ENCODE results near the gene GAB1. TPM values are rescaled to one million over a fixed set of nuclear protein-coding genes. Genes with fewer than 3 reads are reported as not detected.

GAB1 gene
- total and polyA plus RNA-seq, 2 of the 8 experiments (the other 6 are each of a cell fraction or from before 2014, with no cell fraction given): 6.8 to 21.3 TPM

- no peak for TF ChIP-seq CREB1 (IDR thresholded peaks at IDR 0.05)
Observed at GRCh38 chr4:143482840-143483239, 146.2 kb downstream of the GAB1 start (continued).

GRCh38 chr4:143486314-143486713 is 149.6 kb downstream of the GAB1 start:
- Histone ChIP-seq H3K4me3 (ENCODE audit: extremely low read depth in 1 of 4, insufficient read depth in 2 of 4, low read depth in 3 of 4, low read length in 4 of 4) (no peak overlapping the region), H2BK5ac (ENCODE audit: low read depth, low read length) (no peak overlapping the region), H4K5ac (ENCODE audit: insufficient read length, low read depth, low read length) (no peak overlapping the region), H3K4ac (replicated peaks; ENCODE audit: insufficient read length, low read depth, low read length) (no peak overlapping the region), H2AK5ac (ENCODE audit: low read depth, low read length) (no peak overlapping the region), H2BK15ac (ENCODE audit: low read length) (no peak overlapping the region), H3K14ac (ENCODE audit: insufficient read length) (no peak overlapping the region), H3K36me3 (ENCODE audit: control insufficient read depth in 2 of 4, insufficient read depth in 4 of 4, low read length in 3 of 4) (no peaks in the 10 kb centered on the region), H4K8ac (ENCODE audit: extremely low read depth, insufficient read depth, low read length) (no peak overlapping the region), H3K27ac (ENCODE audit: low read depth, low read length) (no peak overlapping the region), H2BK20ac (ENCODE audit: low read length) (no peak overlapping the region), H3K23ac (ENCODE audit: insufficient read length) (no peak overlapping the region), H3K18ac (ENCODE audit: extremely low read depth, low read length) (no peak overlapping the region), H2AFZ (ENCODE audit: low read length) (no peak overlapping the region), H3K56ac (replicated peaks; ENCODE audit: insufficient read length, low read depth, low read length) (no peak overlapping the region), H3K27me3 (replicated peaks in 1 of 4; ENCODE audit: control insufficient read depth in 3 of 4, extremely low read depth in 1 of 4, insufficient read depth in 3 of 4, low read length in 3 of 4) (no peaks in the 10 kb centered on the region), H3K23me2 (ENCODE audit: low read depth, low read length) (no peaks in the 10 kb centered on the region), H3K4me2 (ENCODE audit: insufficient read depth in 1 of 2, low read depth in 2 of 2, low read length in 2 of 2) (no peak overlapping the region), H3K4me1 (replicated peaks in 1 of 4; ENCODE audit: control insufficient read depth in 3 of 4, insufficient read depth in 4 of 4, low read length in 3 of 4) (no peaks in the 10 kb centered on the region), H3K9ac (replicated peaks in 1 of 4; ENCODE audit: extremely low read depth in 1 of 4, low read depth in 3 of 4, low read length in 3 of 4) (no peak overlapping the region), H4K91ac (replicated peaks; ENCODE audit: insufficient read length, low read length) (no peak overlapping the region), H2BK12ac (ENCODE audit: low read depth, low read length) (no peak overlapping the region), H4K20me1 (replicated peaks in 1 of 2; ENCODE audit: control insufficient read depth in 1 of 2, insufficient read depth in 2 of 2, low read length in 2 of 2) (no peaks in the 10 kb centered on the region), H3K79me2 (ENCODE audit: control insufficient read depth in 1 of 2, insufficient read depth in 2 of 2, low read length in 2 of 2) (no peaks in the 10 kb centered on the region), H3K79me1 (ENCODE audit: low read depth, low read length) (no peaks in the 10 kb centered on the region), H2BK120ac (replicated peaks; ENCODE audit: low read depth, low read length) (no peak overlapping the region), H3K9me3 (ENCODE audit: insufficient read depth in 2 of 2, low read depth in 1 of 2, low read length in 1 of 2) (no peaks in the 10 kb centered on the region)
- FAIRE-seq (no peak), DNase-seq (ENCODE audit: low read depth in 1 of 2, low spot score in 2 of 2) (no peak)
- POLR2A ChIA-PET (ENCODE audit: partially characterized antibody): no interaction called here
- 92% methylated on average over 1 of the region's 1 CpG; no CpG with 5 or more reads in 1 of the 2 experiments for WGBS, 2 experiments (ENCODE audit: extremely low coverage in 1 of 2, insufficient coverage in 1 of 2, insufficient read length in 1 of 2, insufficient replicate concordance in 2 of 2, low coverage in 1 of 2, low lambda C conversion rate in 2 of 2, missing lambda C conversion rate in 1 of 2)
- CTCF ChIA-PET (ENCODE audit: partially characterized antibody): interaction anchor here (0.6 kb wide), 2 partner anchors 108 to 669 kb away, joined by 3 read pairs; no protein-coding TSS in a partner anchor
- no peak for TF ChIP-seq CTCF (IDR thresholded peaks at IDR 0.05; ENCODE audit: control extremely low read depth in 1 of 3, insufficient read depth in 1 of 3, low read depth in 1 of 3, low read length in 3 of 3)
- no peak for TF ChIP-seq POLR2AphosphoS5 (IDR thresholded peaks at IDR 0.05; ENCODE audit: low read depth, low read length)
- no peak for TF ChIP-seq BRCA1 (IDR thresholded peaks at IDR 0.05; ENCODE audit: low read depth, low read length)
- no peak for TF ChIP-seq ATF3 (IDR thresholded peaks at IDR 0.05; ENCODE audit: insufficient read depth, low read depth, low read length)
- no peak for TF ChIP-seq SUZ12 (IDR thresholded peaks at IDR 0.05; ENCODE audit: low read length)
- TF ChIP-seq GABPA (IDR thresholded peaks at IDR 0.05; ENCODE audit: borderline replicate concordance, insufficient read depth, low read length): no peak
- no peak for TF ChIP-seq SAP30 (IDR thresholded peaks at IDR 0.05; ENCODE audit: insufficient read depth, insufficient replicate concordance, low read length)
- TF ChIP-seq BACH1 (IDR thresholded peaks at IDR 0.05; ENCODE audit: low read length): no peak
- no peak for TF ChIP-seq KDM4A (IDR thresholded peaks at IDR 0.05; ENCODE audit: low read depth, low read length, severe bottlenecking)
